Limb (tissue), 2 donors: ENCODE data around the gene ANKEF1.
"Not testable (repeated sequence)": the region's sequence is repeated elsewhere in the genome, so short reads cannot be mapped to it uniquely, and the experiment has no call there.

Experiments used
- DNase-seq, 2 donors: peaks; one replicate each; pipeline ENCODE4 v3.0.0-alpha.2; 2016; ENCODE audit errors: extremely low spot score in 2 of 2

ANKEF1 gene

GRCh38 chr20:10032269-10032668 lies 2.5 kb upstream of the ANKEF1 start:
- not testable (repeated sequence) for DNase-seq

GRCh38 chr20:10033905-10034650 lies 709 bp upstream of the ANKEF1 start:
- DNase-seq = no peak

GRCh38 chr20:10036321-10036720 lies 1.5 kb downstream of the ANKEF1 start:
- DNase-seq = not testable (repeated sequence)

GRCh38 chr20:10040070-10040975 lies 5.5 kb downstream of the ANKEF1 start:
- no peak for DNase-seq

GRCh38 chr20:10042086-10042485 lies 7.3 kb downstream of the ANKEF1 start:
- no peak for DNase-seq

GRCh38 chr20:10047427-10047826 lies 12.6 kb downstream of the ANKEF1 start:
- DNase-seq = no peak

- no peak for DNase-seq
These were observed 16.4 kb downstream of the ANKEF1 start for GRCh38 chr20:10051185-10051584.

- no peak for DNase-seq
These were observed 24.2 kb downstream of the ANKEF1 start for GRCh38 chr20:10059006-10059405.

GRCh38 chr20:10060226-10060625 lies 25.4 kb downstream of the ANKEF1 start:
- DNase-seq = no peak

- DNase-seq = peak in 1 of 2 donors; percentile 46
These were observed 26.9 kb downstream of the ANKEF1 start for GRCh38 chr20:10061641-10062040.

GRCh38 chr20:10063482-10063881 lies 28.7 kb downstream of the ANKEF1 start:
- DNase-seq = no peak

- DNase-seq = no peak
These were observed 29.8 kb downstream of the ANKEF1 start for GRCh38 chr20:10064611-10065010.

GRCh38 chr20:10065154-10065833 lies 30.5 kb downstream of the ANKEF1 start:
- no peak for DNase-seq

- DNase-seq = peak in 1 of 2 donors; percentile 28
These were observed 32.5 kb downstream of the ANKEF1 start for GRCh38 chr20:10067321-10067720.

GRCh38 chr20:10074513-10074912 lies 39.7 kb downstream of the ANKEF1 start:
- DNase-seq = no peak

GRCh38 chr20:10075606-10076005 lies 40.8 kb downstream of the ANKEF1 start:
- no peak for DNase-seq

- no peak for DNase-seq
These were observed 41.6 kb downstream of the ANKEF1 start for GRCh38 chr20:10076126-10077080.

GRCh38 chr20:10077081-10077471 lies 42.3 kb downstream of the ANKEF1 start:
- no peak for DNase-seq

- no peak for DNase-seq
These were observed 43.1 kb downstream of the ANKEF1 start for GRCh38 chr20:10077886-10078285.

GRCh38 chr20:10078403-10078802 lies 43.6 kb downstream of the ANKEF1 start:
- no peak for DNase-seq

GRCh38 chr20:10079964-10080363 lies 45.2 kb downstream of the ANKEF1 start:
- no peak for DNase-seq
